Mesenchymal stem cell (in vitro differentiated cells and primary cell): Measurements from ENCODE around the gene GNS.

Source experiments
- DNase-seq: peaks from one replicate; pipeline ENCODE4 v3.0.0-alpha.2; 2013
- H2AFZ ChIP-seq: one replicate; pipeline ENCODE4 v1.6.1; 2013; ENCODE audit warnings: low read depth, mild to moderate bottlenecking, control low read depth, inconsistent platforms, low read length, moderate library complexity
- H2AK5ac ChIP-seq: 2 replicates; pipeline ENCODE4 v1.6.1; 2013; ENCODE audit warnings: low read length, moderate library complexity, mild to moderate bottlenecking, inconsistent platforms; ENCODE audit not compliant: severe bottlenecking
- H2BK120ac ChIP-seq: one replicate; pipeline ENCODE4 v1.6.1; 2013; ENCODE audit warnings: low read depth, mild to moderate bottlenecking, inconsistent platforms, low read length, moderate library complexity
- H2BK12ac ChIP-seq, 2 experiments: one replicate each; pipeline ENCODE4 v1.6.1; 2013; ENCODE audit warnings: inconsistent platforms in 2 of 2, low read length in 2 of 2, mild to moderate bottlenecking in 2 of 2, moderate library complexity in 2 of 2, control low read depth in 1 of 2
- H2BK15ac ChIP-seq: one replicate; pipeline ENCODE4 v1.6.1; 2013; ENCODE audit warnings: mild to moderate bottlenecking, low read depth, inconsistent platforms; ENCODE audit not compliant: poor library complexity, severe bottlenecking
- H2BK5ac ChIP-seq: 2 replicates; pipeline ENCODE4 v1.6.1; 2013; ENCODE audit warnings: low read depth, mild to moderate bottlenecking, low read length, control low read depth, inconsistent platforms; ENCODE audit not compliant: poor library complexity, severe bottlenecking
- H3K14ac ChIP-seq, 2 experiments: one replicate each; pipeline ENCODE4 v1.6.1; 2013; ENCODE audit warnings: inconsistent platforms in 2 of 2, low read length in 2 of 2, control low read depth in 1 of 2, mild to moderate bottlenecking in 1 of 2, moderate library complexity in 1 of 2
- H3K18ac ChIP-seq, 2 experiments: one replicate each; pipeline ENCODE4 v1.6.1; 2013; ENCODE audit warnings: inconsistent platforms in 2 of 2, low read length in 2 of 2, control low read depth in 1 of 2, low read depth in 1 of 2, mild to moderate bottlenecking in 1 of 2
- H3K23ac ChIP-seq, 2 experiments: one replicate each; pipeline ENCODE4 v1.6.1; 2013; ENCODE audit warnings: inconsistent platforms in 2 of 2, low read length in 2 of 2, mild to moderate bottlenecking in 2 of 2, moderate library complexity in 2 of 2, control low read depth in 1 of 2
- H3K27ac ChIP-seq: 2 replicates; pipeline ENCODE4 v1.5.1; 2013; ENCODE audit warnings: mild to moderate bottlenecking, moderate library complexity, low read length, control low read depth, inconsistent platforms; ENCODE audit not compliant: poor library complexity, severe bottlenecking
- H3K27me3 ChIP-seq, 2 experiments: 2 replicates each; pipeline versions ENCODE4 v1.6.1 to v1.7.0; 2013; ENCODE audit warnings: low read length in 2 of 2, mild to moderate bottlenecking in 2 of 2, moderate library complexity in 2 of 2, control low read depth in 1 of 2, inconsistent platforms in 1 of 2; ENCODE audit not compliant: control insufficient read depth in 1 of 2, insufficient read depth in 1 of 2
- H3K36me3 ChIP-seq, 2 experiments: 2 replicates each; pipeline versions ENCODE4 v1.6.1 to v1.7.0; 2013; ENCODE audit warnings: low read length in 2 of 2, control low read depth in 1 of 2, inconsistent platforms in 1 of 2, low read depth in 1 of 2, mild to moderate bottlenecking in 1 of 2; ENCODE audit not compliant: insufficient read depth in 2 of 2, control insufficient read depth in 1 of 2
- H3K4ac ChIP-seq, 2 experiments: one replicate each; pipeline ENCODE4 v1.6.1; 2013; ENCODE audit warnings: inconsistent platforms in 2 of 2, low read length in 2 of 2, mild to moderate bottlenecking in 2 of 2, moderate library complexity in 2 of 2, control low read depth in 1 of 2, low read depth in 1 of 2
- H3K4me1 ChIP-seq: 2 replicates; pipeline ENCODE4 v1.6.1; 2013; ENCODE audit warnings: low read depth, low read length, control low read depth; ENCODE audit not compliant: control insufficient read depth, insufficient read depth
- H3K4me2 ChIP-seq: 2 replicates; pipeline ENCODE4 v1.6.1; 2013; ENCODE audit warnings: low read length, mild to moderate bottlenecking, inconsistent platforms; ENCODE audit not compliant: poor library complexity, severe bottlenecking
- H3K4me3 ChIP-seq, 2 experiments: 2 replicates each; pipeline versions ENCODE4 v1.5.1 to v1.7.0; 2013; ENCODE audit warnings: low read length in 2 of 2, mild to moderate bottlenecking in 2 of 2, control low read depth in 1 of 2, low read depth in 1 of 2; ENCODE audit not compliant: insufficient read depth in 1 of 2
- H3K79me1 ChIP-seq: replicated peaks from 2 replicates; pipeline ENCODE4 v1.6.1; 2013; ENCODE audit warnings: mild to moderate bottlenecking, control low read depth, low read length, inconsistent platforms; ENCODE audit not compliant: poor library complexity, severe bottlenecking
- H3K9ac ChIP-seq: 2 replicates; pipeline ENCODE4 v1.7.0; 2013; ENCODE audit warnings: mild to moderate bottlenecking, low read length, moderate library complexity
- H3K9me3 ChIP-seq: 2 replicates; pipeline ENCODE4 v1.7.0; 2013; ENCODE audit warnings: mild to moderate bottlenecking, low read length; ENCODE audit not compliant: control insufficient read depth
- H4K8ac ChIP-seq: one replicate; pipeline ENCODE4 v1.6.1; 2013; ENCODE audit warnings: inconsistent platforms, mild to moderate bottlenecking, low read length, moderate library complexity
- H4K91ac ChIP-seq: one replicate; pipeline ENCODE4 v1.6.1; 2013; ENCODE audit warnings: mild to moderate bottlenecking, low read length, inconsistent platforms
- WGBS: methylation state at CpG from one replicate; pipeline ENCODE4 v1.1.7; 2013; ENCODE audit warnings: mixed read lengths; 5-methylcytosine and 5-hydroxymethylcytosine counted together

The GNS gene

DNA sequence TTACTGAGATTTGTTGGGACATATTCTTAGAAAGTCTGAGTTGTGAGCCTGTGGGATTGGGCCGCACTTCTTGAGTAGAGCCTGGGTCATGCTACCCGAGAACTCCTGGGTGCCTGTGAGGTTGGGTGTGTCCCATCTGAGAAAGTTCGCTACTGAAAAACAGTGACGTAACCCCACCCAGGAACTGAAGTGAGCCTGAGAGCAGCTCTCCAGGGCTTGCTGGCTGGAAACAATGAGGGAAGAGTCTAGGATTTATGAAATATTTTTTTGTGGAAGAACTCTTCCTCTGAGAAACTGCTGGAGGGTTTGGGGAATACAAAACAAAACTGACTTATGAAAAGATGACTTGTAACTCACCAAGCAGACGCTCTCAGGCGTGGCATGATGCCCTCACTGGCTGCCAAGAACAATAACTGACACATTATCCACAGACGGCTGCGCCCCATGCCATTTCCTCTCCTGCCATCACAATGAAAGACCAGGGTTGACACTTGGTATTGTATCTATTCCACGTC, 79.7 kb downstream of the GNS start:
- Histone ChIP-seq H3K18ac (no peak overlapping the region), H3K14ac (no peak overlapping the region), H3K36me3 (no peaks in the 10 kb centered on the region), H3K4me2 (peak overlapping the region; percentile 62), H3K9ac (peak overlapping the region; percentile 75), H2AK5ac (peak overlapping the region; percentile 31), H4K91ac (no peak overlapping the region), H3K9me3 (no peaks in the 10 kb centered on the region), H3K23ac (no peak overlapping the region), H3K27ac (peak overlapping the region; percentile 69), H2BK12ac (no peak overlapping the region), H3K27me3 (no peaks in the 10 kb centered on the region), H3K4me1 (peaks cover 12% of the 10 kb centered on the region), H4K8ac (no peak overlapping the region), H3K79me1 (peaks cover 22% of the 10 kb centered on the region), H2AFZ (no peak overlapping the region), H3K4me3 (peak overlapping the region in 1 of 2 experiments; percentile 35), H3K4ac (no peak overlapping the region), H2BK15ac (peak overlapping the region; percentile 15), H2BK5ac (no peak overlapping the region), H2BK120ac (no peak overlapping the region)
- 91% methylated on average over 9 of the region's 9 CpGs for WGBS
- no peak for DNase-seq

DNA sequence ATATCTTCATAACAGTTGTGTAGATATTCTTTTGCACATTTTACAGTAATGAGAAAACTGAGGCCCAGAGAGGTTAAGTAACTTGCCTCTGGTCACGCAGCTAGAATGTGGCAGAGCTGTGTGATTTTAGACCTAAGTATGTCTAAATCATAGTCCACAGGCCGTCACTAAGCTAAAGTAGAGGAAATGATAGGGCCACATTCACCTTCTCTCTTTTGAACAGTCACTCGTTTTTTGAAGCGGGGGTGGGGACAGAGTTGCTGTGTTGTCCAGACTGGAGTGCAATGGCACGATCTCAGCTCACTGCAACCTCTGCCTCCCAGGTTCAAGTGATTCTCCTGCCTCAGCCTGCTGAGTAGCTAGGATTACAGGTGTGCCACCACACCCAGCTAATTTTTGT, 80.4 kb downstream of the GNS start:
- Histone ChIP-seq H3K23ac (no peak overlapping the region), H2BK5ac (no peak overlapping the region), H3K36me3 (no peaks in the 10 kb centered on the region), H3K9me3 (no peaks in the 10 kb centered on the region), H3K18ac (no peak overlapping the region), H2BK12ac (no peak overlapping the region), H2BK120ac (no peak overlapping the region), H2BK15ac (no peak overlapping the region), H4K8ac (no peak overlapping the region), H3K27ac (peak overlapping the region; percentile 4), H4K91ac (no peak overlapping the region), H3K4me2 (no peak overlapping the region), H3K79me1 (peaks cover 20% of the 10 kb centered on the region), H3K27me3 (no peaks in the 10 kb centered on the region), H2AK5ac (peak overlapping the region; percentile 23), H3K14ac (no peak overlapping the region), H3K9ac (peak overlapping the region; percentile 75), H3K4ac (no peak overlapping the region), H3K4me3 (no peak overlapping the region), H2AFZ (no peak overlapping the region), H3K4me1 (peaks cover 13% of the 10 kb centered on the region)
- DNase-seq = no peak
- 94% methylated on average over 5 of the region's 5 CpGs for WGBS

DNA sequence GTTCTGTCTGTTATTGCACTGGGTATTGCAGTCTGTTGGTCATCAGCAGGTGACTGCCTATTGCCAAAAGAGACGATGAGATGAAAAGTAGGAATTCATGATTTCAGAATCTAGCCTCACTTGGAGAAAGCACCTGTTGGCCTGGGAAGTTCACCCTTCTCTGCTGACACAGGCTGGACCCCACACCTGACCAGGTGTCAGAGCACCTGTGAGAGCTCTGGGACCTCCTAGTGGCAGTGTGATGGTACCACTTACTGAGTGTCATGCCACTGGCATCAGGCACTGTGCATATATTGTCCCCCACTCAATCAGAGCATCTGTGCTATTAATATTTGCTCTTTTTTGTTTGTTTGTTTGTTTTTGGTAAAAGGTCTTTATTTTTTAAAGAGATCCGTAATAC, 81.0 kb downstream of the GNS start:
- no peak for DNase-seq

DNA sequence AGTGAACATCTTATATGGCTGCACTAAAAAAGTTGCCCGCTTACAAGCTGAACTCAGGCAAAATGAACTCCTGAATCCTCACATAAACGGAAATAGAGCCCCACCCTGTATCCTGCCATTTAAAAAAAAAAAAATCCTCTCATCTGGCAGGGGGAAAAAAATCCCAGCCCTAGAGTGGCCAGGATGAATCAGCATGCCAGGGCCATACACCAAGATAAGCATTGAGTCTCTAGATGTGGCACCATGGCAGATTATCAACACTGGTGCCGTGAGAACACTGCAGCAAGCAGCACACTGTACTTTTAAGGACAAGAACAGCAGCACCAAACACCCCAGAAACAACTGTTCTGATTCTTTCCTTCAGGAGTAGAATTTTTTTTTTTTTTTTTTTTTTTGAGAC, 83.4 kb downstream of the GNS start:
- Histone ChIP-seq H2AK5ac (no peak overlapping the region), H3K36me3 (no peaks in the 10 kb centered on the region), H3K4me1 (peaks cover 22% of the 10 kb centered on the region), H2BK120ac (no peak overlapping the region), H3K27ac (no peak overlapping the region), H3K4me2 (no peak overlapping the region), H4K8ac (no peak overlapping the region), H2AFZ (no peak overlapping the region), H3K27me3 (no peaks in the 10 kb centered on the region), H3K9ac (no peak overlapping the region), H2BK15ac (no peak overlapping the region), H3K18ac (no peak overlapping the region), H2BK12ac (no peak overlapping the region), H3K4me3 (no peak overlapping the region), H4K91ac (peak overlapping the region; percentile 73), H2BK5ac (no peak overlapping the region), H3K79me1 (peaks cover 30% of the 10 kb centered on the region), H3K9me3 (no peaks in the 10 kb centered on the region), H3K23ac (no peak overlapping the region), H3K14ac (no peak overlapping the region), H3K4ac (no peak overlapping the region)
- 49% methylated on average over 3 of the region's 3 CpGs for WGBS
- peak; percentile 81 for DNase-seq

More for the DNA sequence above, 81.0 kb downstream of the GNS start:
- Histone ChIP-seq H3K27me3 (no peaks in the 10 kb centered on the region), H2AK5ac (no peak overlapping the region), H3K14ac (no peak overlapping the region), H3K36me3 (no peaks in the 10 kb centered on the region), H2BK5ac (no peak overlapping the region), H3K4me2 (no peak overlapping the region), H3K23ac (peak overlapping the region in 1 of 2 experiments; percentile 14), H3K79me1 (peaks cover 23% of the 10 kb centered on the region), H4K8ac (no peak overlapping the region), H3K9me3 (no peaks in the 10 kb centered on the region), H2BK120ac (no peak overlapping the region), H3K4me1 (peaks cover 13% of the 10 kb centered on the region), H3K4me3 (no peak overlapping the region), H2AFZ (no peak overlapping the region), H4K91ac (no peak overlapping the region), H2BK15ac (no peak overlapping the region), H3K27ac (no peak overlapping the region), H3K18ac (no peak overlapping the region), H2BK12ac (no peak overlapping the region), H3K4ac (no peak overlapping the region), H3K9ac (no peak overlapping the region)
- 98% methylated on average over 1 of the region's 2 CpGs for WGBS
